NCI-H524 (cell line): ENCODE results near the gene TBC1D28.
"Not testable (repeated sequence)": the region's sequence is repeated elsewhere in the genome, so short reads cannot be mapped to it uniquely, and the experiment has no call there.

Experiments
- DNase-seq, 2 experiments: peaks; one replicate each; lab custom pipeline; 2025; lab: John Stamatoyannopoulos, UW

TBC1D28 gene

DNA sequence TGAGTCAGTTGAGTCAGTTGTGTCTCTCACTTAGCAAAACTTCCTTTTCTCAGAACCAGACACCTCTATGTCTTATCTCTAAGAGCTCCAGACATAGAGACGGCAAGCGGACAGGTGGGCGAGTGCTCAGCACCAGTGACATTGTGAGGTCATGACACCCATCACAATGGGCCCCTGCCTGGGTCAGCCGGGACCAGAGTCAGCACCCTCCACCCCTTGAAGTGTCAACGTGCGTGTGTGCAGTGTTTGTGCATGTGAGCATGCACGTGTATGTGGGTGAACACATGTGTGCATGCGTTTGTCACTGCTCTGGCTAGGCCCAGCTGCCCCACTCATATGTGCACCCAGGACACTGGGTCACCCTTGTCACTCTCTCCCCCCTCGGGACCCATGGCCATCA, at the start of gene TBC1D28:
Gene TBC1D28, minus strand, starts transcription at position 101 of the 400 bp plus-strand sequence. CDS start 3,039 bp downstream, outside the sequence.
- DNase-seq = not testable (repeated sequence)

DNA sequence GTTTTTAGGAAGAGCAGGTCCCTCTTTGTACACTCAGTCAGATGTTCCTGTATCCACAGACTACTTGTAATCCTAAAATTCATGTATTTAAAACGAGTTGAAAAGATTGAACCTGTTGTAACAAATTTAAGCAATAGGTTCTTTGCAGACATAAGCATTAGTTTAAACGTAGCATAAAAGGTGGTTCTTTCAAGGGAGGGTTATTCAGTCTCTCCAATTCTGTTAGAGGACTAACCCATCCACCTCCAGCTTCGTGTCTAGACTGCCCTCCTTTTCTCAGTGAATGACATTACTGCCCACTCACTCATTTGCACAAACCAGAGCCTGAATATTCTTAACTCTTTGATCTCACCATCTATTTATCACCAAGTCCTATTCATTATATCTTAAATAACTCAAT, 38.5 kb upstream of the TBC1D28 start:
- DNase-seq = not testable (repeated sequence)

DNA sequence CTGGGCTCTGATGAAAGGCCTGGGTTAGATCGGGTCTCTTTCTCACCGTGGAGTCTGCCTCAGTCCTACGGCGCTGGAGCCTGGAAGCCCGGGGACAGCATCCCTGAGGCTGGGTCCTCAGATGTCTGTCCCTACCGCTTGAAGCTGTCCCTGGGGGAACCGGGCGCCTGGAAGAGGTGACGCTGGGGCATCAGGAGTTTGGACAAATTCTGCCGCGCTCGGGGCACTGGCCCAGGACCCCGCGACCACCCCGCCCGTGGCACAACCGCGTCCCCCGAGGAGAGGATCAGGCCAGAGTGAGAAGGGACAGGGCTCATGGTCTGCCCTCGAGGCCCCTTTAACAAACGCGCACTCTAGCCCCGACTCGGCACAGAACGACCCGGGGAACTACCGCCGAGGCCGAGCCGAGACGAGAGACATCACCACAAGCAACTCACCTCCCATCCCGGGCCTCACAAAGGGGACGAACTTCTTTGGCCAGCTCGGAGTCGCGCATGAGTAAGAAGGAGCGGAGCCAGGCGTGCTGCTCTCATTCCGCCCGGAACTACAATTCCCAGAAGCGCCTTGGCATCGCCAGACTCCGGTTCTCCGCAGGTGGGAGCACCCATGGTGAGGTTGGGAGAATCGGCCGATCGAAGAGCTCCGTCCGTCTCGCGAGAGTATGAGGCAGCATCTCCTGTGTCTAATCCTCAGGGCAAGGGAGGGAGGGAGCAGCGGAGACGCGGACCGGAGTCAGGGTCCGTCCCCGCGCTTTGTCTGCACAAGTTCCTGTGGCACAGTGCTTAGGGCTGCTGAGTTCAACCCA, 37.8 kb upstream of the TBC1D28 start, which contains the start of gene FOXO3B:
Gene FOXO3B, minus strand, starts transcription at position 548 of the 805 bp plus-strand sequence. CDS start 663 bp downstream, outside the sequence.
- DNase-seq = peak; percentile 94 to 96

GRCh38 chr17:18677381-18677780, 33.2 kb upstream of the TBC1D28 start:
- not testable (repeated sequence) for DNase-seq

DNA sequence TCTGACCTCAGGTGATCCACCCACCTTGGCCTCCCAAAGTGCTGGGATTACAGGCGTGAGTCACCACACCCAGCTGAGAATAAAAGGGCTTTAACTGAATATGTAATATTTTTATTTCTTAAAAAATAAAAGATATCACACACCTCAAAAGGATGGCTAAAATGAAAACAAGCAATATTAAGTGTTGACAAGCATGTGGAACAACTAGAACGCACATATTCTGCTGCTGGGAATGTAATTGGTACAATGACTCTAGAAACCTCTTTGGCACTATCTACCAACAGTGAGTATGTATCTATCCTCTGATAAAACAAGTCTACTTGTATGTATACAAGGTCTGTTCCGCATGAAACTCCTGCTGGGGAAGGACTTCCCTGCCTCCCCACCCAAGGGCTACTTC, 32.7 kb upstream of the TBC1D28 start:
- not testable (repeated sequence) for DNase-seq

GRCh38 chr17:18672395-18673227, 28.4 kb upstream of the TBC1D28 start:
- DNase-seq = not testable (repeated sequence)

- DNase-seq = not testable (repeated sequence)
Measured at GRCh38 chr17:18668625-18669024, 24.4 kb upstream of the TBC1D28 start.

DNA sequence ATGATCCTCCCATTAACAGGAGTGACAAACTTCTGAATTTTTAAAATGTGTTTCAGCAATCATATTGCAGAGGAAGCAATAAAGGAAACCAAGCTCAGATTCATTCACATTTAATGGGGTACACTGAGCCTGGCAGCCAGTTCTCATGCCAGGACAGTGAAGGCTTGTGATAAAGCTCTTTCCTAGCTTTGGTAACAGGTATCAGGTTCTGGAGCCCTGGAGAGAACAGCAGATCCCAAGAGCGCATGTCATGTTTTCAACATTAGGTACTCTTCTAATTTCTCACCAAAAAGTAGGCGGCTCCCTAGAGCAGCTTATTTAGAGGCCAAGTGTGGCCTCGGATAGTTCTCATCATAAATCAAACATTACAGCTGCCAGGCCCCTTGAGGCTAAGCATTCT, 23.3 kb upstream of the TBC1D28 start:
- not testable (repeated sequence) for DNase-seq

GRCh38 chr17:18666326-18666725, 22.1 kb upstream of the TBC1D28 start:
- DNase-seq = not testable (repeated sequence)

GRCh38 chr17:18661924-18662624, 17.9 kb upstream of the TBC1D28 start:
- not testable (repeated sequence) for DNase-seq

DNA sequence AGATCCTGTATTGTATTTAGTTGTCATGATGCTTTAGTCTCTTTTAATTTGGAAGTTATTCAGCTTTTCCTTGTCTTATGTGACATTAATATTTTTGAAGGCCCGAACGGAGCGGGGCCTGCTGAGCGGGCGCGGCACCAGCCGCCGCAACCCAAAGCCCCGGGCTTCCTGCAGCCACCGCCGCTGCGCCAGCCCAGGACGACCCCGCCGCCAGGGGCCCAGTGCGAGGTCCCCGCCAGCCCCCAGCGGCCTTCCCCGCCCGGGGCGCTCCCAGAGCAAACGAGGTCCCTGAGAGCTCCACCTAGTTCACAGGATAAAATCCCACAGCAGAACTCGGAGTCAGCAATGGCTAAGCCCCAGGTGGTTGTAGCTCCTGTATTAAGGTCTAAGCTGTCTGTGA, 5.9 kb upstream of the TBC1D28 start:
- not testable (repeated sequence) for DNase-seq

- DNase-seq = not testable (repeated sequence)
Measured at GRCh38 chr17:18643124-18643523, 1.1 kb downstream of the TBC1D28 start.

GRCh38 chr17:18638357-18638756, 5.8 kb downstream of the TBC1D28 start:
- DNase-seq = not testable (repeated sequence)

GRCh38 chr17:18636237-18636636, 8.0 kb downstream of the TBC1D28 start:
- not testable (repeated sequence) for DNase-seq

DNA sequence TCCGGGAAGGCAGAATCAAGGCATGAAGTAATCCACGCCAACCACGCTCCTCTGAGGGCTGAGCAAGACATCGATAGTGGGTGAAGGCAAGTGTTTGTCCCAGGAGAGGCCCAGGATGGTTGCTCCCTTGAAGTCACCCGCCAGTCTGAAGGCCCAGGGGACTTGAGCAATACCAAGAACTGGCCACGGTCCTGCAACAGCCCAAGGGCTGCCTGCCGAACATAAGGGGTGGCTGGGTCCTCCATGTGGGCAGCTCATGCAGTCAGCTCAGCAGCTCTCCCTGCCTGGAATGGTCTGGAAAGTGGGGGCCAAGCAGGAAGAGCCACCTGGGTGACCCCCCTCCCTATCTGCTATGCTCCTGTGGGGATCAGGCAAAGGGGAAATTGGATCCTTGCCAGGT, 8.4 kb downstream of the TBC1D28 start:
- not testable (repeated sequence) for DNase-seq

GRCh38 chr17:18634550-18635263, 9.5 kb downstream of the TBC1D28 start:
- DNase-seq = peak in 1 of 2 experiments; percentile 35

GRCh38 chr17:18626152-18626870, 17.9 kb downstream of the TBC1D28 start:
- DNase-seq = no peak

DNA sequence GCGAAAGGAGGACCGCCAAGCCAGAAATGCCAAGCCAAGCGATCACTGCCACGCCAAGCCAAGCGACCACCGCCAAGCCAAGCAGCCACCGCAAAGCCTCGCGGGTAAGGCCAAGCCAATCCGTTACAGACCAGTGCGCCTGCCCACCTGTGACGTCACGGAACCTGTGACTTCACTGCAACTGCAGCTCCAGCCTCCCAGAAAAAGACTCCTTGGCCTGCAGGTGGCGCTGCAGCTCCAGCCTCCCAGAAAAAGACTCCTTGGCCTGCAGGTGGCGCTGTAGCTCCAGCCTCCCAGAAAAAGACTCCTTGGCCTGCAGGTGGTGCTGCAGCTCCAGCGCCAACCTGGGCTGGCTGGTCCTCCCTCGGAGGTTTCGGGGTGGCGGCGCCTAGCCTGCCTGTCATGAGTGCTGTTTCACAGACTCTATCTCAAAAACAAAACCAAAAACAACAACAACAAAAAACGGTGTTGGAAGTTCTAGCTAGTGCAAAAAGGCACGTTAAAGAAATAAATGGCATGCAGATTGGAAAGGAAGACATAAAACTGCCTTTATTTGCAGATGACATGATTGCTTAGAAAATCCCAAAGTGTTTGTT, 18.6 kb downstream of the TBC1D28 start:
- DNase-seq = peak; percentile 61 to 79

DNA sequence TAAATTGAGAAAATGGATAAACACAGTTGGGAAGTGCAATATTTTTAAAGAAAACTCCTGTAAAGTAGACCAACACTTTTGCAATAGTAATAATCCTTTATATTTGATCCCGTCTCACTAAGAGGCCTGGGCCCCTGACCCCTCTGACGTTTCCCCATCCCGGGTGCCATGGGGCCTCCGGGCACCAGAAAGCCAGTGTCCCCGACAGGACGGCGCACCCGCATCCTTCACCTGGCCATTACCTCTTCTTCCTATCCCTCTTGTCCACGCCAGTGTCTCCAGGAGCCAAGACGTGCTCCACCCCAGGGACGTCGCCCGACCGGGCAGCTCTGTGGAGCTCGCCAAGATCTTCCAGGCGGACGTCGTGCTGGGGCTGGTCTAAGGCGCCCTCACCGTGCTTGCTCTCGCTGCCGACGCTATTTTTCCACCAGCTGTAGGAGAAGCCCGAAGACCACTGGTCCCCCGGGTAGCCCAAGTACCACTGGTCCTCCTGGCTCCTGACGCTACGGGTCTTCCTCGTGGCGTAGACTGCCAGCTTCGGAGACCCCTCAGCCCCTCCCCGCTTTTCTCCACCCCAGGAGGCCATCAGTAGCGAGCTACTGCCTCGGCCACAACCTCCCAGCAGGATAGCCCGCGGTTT, 19.2 kb downstream of the TBC1D28 start:
- peak in 1 of 2 experiments; percentile 42 for DNase-seq

GRCh38 chr17:18617613-18618012, 26.6 kb downstream of the TBC1D28 start:
- not testable (repeated sequence) for DNase-seq
